Measurements from ENCODE around the gene METTL27. TPM values are rescaled to one million over a fixed set of nuclear protein-coding genes. Genes with fewer than 3 reads are reported as not detected.

Gene METTL27
- total and polyA plus RNA-seq, 9 of the 15 experiments (the other 6 are each of a cell fraction or from before 2014, with no cell fraction given) = 0.08 to 0.82 (median 0.33) TPM; not detected in 4

GRCh38 chr7:73822319-73823173, 19.8 kb downstream of the METTL27 start (continued):
- peak; percentile 96 for TF ChIP-seq ATF3 (IDR thresholded peaks at IDR 0.05)
- peak; percentile 75; the same call in 1 of the 2 replicates for TF ChIP-seq ATF3 (CRISPR knock-in tag; conservative IDR thresholded peaks at IDR 0.05)
- TF ChIP-seq, protein P1, sequence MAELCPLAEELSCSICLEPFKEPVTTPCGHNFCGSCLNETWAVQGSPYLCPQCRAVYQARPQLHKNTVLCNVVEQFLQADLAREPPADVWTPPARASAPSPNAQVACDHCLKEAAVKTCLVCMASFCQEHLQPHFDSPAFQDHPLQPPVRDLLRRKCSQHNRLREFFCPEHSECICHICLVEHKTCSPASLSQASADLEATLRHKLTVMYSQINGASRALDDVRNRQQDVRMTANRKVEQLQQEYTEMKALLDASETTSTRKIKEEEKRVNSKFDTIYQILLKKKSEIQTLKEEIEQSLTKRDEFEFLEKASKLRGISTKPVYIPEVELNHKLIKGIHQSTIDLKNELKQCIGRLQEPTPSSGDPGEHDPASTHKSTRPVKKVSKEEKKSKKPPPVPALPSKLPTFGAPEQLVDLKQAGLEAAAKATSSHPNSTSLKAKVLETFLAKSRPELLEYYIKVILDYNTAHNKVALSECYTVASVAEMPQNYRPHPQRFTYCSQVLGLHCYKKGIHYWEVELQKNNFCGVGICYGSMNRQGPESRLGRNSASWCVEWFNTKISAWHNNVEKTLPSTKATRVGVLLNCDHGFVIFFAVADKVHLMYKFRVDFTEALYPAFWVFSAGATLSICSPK (IDR thresholded peaks at IDR 0.05; ENCODE audit: borderline replicate concordance) = 0 out of 2 replicates have a peak, but pooled peaks have one; percentile 57
- TF ChIP-seq, protein P2, sequence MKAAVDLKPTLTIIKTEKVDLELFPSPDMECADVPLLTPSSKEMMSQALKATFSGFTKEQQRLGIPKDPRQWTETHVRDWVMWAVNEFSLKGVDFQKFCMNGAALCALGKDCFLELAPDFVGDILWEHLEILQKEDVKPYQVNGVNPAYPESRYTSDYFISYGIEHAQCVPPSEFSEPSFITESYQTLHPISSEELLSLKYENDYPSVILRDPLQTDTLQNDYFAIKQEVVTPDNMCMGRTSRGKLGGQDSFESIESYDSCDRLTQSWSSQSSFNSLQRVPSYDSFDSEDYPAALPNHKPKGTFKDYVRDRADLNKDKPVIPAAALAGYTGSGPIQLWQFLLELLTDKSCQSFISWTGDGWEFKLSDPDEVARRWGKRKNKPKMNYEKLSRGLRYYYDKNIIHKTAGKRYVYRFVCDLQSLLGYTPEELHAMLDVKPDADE (conservative IDR thresholded peaks at IDR 0.05; ENCODE audit: control insufficient read depth, low read depth, low read length) = no peak
- peak; percentile 98 for TF ChIP-seq CTBP1 (IDR thresholded peaks at IDR 0.05; ENCODE audit: borderline replicate concordance)
- TF ChIP-seq, protein P3, sequence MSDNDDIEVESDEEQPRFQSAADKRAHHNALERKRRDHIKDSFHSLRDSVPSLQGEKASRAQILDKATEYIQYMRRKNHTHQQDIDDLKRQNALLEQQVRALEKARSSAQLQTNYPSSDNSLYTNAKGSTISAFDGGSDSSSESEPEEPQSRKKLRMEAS (CRISPR knock-in tag; IDR thresholded peaks at IDR 0.05) = peak; percentile 49
- no peak for TF ChIP-seq CBX2 (IDR thresholded peaks at IDR 0.05; ENCODE audit: insufficient read depth, low read length, poor library complexity, severe bottlenecking)
- TF ChIP-seq MBD2 (IDR thresholded peaks at IDR 0.05; ENCODE audit: borderline replicate concordance, low read depth) = peak; percentile 80
- TF ChIP-seq NEUROD1 (IDR thresholded peaks at IDR 0.05; ENCODE audit: borderline replicate concordance, low read depth, low read length, partially characterized antibody) = peak; percentile 34
- TF ChIP-seq ZNF780A (CRISPR knock-in tag; IDR thresholded peaks at IDR 0.05) = no peak
- no peak for TF ChIP-seq ETV6 (IDR thresholded peaks at IDR 0.05; ENCODE audit: borderline replicate concordance in 1 of 2, low read depth in 2 of 2, low read length in 1 of 2)
- TF ChIP-seq ETV6 (CRISPR knock-in tag; IDR thresholded peaks at IDR 0.05; ENCODE audit: borderline replicate concordance) = no peak
- no peak for TF ChIP-seq FUS (optimal IDR thresholded peaks at IDR 0.05; ENCODE audit: low read depth, low read length)
- no peak for TF ChIP-seq ZNF121 (CRISPR knock-in tag; conservative IDR thresholded peaks at IDR 0.05)
- TF ChIP-seq KLF1 (tag; IDR thresholded peaks at IDR 0.05) = peak; percentile 90
- peak; percentile 94 for TF ChIP-seq JUN (IDR thresholded peaks at IDR 0.05; ENCODE audit: borderline replicate concordance, low read depth, low read length)
- no peak; the same call in 1 of the 2 replicates for TF ChIP-seq JUN (CRISPR knock-in tag; IDR thresholded peaks at IDR 0.05; ENCODE audit: borderline replicate concordance)
- TF ChIP-seq FOXJ2 (tag; IDR thresholded peaks at IDR 0.05) = no peak
- TF ChIP-seq ZSCAN29 (IDR thresholded peaks at IDR 0.05) = no peak
- TF ChIP-seq, protein P4, sequence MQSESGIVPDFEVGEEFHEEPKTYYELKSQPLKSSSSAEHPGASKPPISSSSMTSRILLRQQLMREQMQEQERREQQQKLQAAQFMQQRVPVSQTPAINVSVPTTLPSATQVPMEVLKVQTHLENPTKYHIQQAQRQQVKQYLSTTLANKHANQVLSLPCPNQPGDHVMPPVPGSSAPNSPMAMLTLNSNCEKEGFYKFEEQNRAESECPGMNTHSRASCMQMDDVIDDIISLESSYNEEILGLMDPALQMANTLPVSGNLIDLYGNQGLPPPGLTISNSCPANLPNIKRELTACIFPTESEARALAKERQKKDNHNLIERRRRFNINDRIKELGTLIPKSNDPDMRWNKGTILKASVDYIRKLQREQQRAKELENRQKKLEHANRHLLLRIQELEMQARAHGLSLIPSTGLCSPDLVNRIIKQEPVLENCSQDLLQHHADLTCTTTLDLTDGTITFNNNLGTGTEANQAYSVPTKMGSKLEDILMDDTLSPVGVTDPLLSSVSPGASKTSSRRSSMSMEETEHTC (IDR thresholded peaks at IDR 0.05) = 0 out of 2 replicates have a peak, but pooled peaks have one; percentile 15
- TF ChIP-seq HEY1 (CRISPR knock-in tag; IDR thresholded peaks at IDR 0.05; ENCODE audit: borderline replicate concordance) = no peak
- TF ChIP-seq ZFX (CRISPR knock-in tag; IDR thresholded peaks at IDR 0.05) = peak; percentile 73
